Gastroesophageal sphincter (tissue), 3 donors: ENCODE results near the gene SENP7.
A peak's percentile ranks its signal among the peaks of the same experiment; 100 is the strongest.

Experiments
- EP300 ChIP-seq: sonication (generic); formaldehyde crosslinking; IDR thresholded peaks from one replicate; pipeline ENCODE4 v1.6.1; 2017; ENCODE audit warnings: antibody characterized with exemption, mild to moderate bottlenecking
- POLR2A ChIP-seq, 2 donors: fragments of 450-650 bp; IDR thresholded peaks; one replicate each; pipeline ENCODE4 v1.6.1; 2017; ENCODE audit warnings: antibody characterized with exemption in 2 of 2, mild to moderate bottlenecking in 2 of 2, moderate library complexity in 1 of 2
- POLR2AphosphoS5 ChIP-seq: sonication (generic); formaldehyde crosslinking; IDR thresholded peaks from one replicate; pipeline ENCODE4 v1.6.1; 2017; ENCODE audit warnings: antibody characterized with exemption
- TF ChIP-seq, protein P1 (sequence below), 4 experiments: fragments of 200-600 bp in 2 of 4; fragments of 450-650 bp in 2 of 4; sonication (generic) in 1 of 4; IDR thresholded peaks; one replicate each; pipeline ENCODE4 v1.5.1; 2017 to 2019; ENCODE audit warnings: antibody characterized with exemption in 4 of 4, mild to moderate bottlenecking in 2 of 4, moderate library complexity in 2 of 4

DNA sequence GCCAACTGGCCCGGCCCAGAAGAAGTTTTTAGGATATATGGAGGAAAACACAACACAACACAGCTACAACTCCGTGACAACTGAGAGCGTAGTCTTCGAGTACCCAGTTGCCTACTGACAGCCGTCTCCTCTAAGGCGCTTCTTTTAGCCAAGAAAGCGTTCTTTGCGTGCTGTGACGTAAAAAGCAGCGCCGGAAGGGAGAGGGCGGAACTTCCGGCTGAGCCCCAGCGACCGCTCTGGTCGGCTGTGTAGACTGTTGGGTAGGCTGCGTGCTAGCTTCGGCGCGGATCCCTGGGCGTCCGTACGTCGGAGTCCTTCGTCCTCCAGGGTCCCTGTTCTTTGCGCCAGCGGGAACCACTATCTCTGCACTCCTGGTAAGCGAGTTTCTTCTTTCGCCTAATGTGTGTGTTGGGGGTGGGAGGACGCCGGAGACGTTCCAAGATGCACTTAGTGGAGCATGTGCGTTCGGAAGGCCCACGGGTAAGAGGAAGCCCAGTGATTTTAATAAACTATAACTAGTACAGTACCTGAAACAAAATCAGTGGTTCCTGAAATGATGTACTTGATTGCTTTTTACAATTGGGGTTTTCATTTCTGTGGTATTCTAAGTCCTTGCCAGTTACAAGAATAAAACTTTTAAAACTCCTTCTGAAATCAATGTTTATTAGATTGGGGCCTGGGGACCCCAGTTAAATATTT is 48.8 kb upstream of the SENP7 start, which contains the start of gene TRMT10C:
- TF ChIP-seq, protein P1, sequence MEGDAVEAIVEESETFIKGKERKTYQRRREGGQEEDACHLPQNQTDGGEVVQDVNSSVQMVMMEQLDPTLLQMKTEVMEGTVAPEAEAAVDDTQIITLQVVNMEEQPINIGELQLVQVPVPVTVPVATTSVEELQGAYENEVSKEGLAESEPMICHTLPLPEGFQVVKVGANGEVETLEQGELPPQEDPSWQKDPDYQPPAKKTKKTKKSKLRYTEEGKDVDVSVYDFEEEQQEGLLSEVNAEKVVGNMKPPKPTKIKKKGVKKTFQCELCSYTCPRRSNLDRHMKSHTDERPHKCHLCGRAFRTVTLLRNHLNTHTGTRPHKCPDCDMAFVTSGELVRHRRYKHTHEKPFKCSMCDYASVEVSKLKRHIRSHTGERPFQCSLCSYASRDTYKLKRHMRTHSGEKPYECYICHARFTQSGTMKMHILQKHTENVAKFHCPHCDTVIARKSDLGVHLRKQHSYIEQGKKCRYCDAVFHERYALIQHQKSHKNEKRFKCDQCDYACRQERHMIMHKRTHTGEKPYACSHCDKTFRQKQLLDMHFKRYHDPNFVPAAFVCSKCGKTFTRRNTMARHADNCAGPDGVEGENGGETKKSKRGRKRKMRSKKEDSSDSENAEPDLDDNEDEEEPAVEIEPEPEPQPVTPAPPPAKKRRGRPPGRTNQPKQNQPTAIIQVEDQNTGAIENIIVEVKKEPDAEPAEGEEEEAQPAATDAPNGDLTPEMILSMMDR (IDR thresholded peaks at IDR 0.05), result no peak
- TF ChIP-seq POLR2A (IDR thresholded peaks at IDR 0.05) (peak; percentile 69 to 84), POLR2AphosphoS5 (peak; percentile 93), EP300 (no peak)
